Lower leg skin (tissue), 3 donors: ENCODE data around the gene ST8SIA6.

Experiments
- CTCF ChIP-seq, 3 donors: fragments of 450-650 bp; IDR thresholded peaks; one replicate each; pipeline ENCODE4 v1.5.1; 2016; ENCODE audit warnings: antibody characterized with exemption in 3 of 3, mild to moderate bottlenecking in 3 of 3, moderate library complexity in 2 of 3
- POLR2A ChIP-seq, 2 donors: fragments of 450-650 bp; IDR thresholded peaks; one replicate each; pipeline ENCODE4 v1.6.1; 2016 to 2017; ENCODE audit warnings: antibody characterized with exemption in 2 of 2, mild to moderate bottlenecking in 1 of 2, moderate library complexity in 1 of 2

- TF ChIP-seq POLR2A (IDR thresholded peaks at IDR 0.05) (no peak), CTCF (IDR thresholded peaks at IDR 0.05) (no peak)
Measured at GRCh38 chr10:17474595-17475323, 20.4 kb upstream of the ST8SIA6 start.
